GM23248 (cell line): ENCODE measurements around the gene SUMO1. TPM values are rescaled to one million over a fixed set of nuclear protein-coding genes. Genes with fewer than 3 reads are reported as not detected.

Source experiments
- DNase-seq: peaks from one replicate; pipeline ENCODE4 v3.0.0-alpha.2; 2015
- H2AFZ ChIP-seq: fragments of 200-600 bp; sonication (generic); 2 replicates; pipeline ENCODE4 v1.6.1; 2016; ENCODE audit warnings: antibody characterized with exemption
- H3F3A ChIP-seq: fragments of 200-600 bp; sonication (generic); 2 replicates; pipeline ENCODE4 v1.6.1; 2016; ENCODE audit warnings: mild to moderate bottlenecking, antibody characterized with exemption, mixed run types; ENCODE audit not compliant: insufficient read depth
- H3K27ac ChIP-seq: fragments of 200-600 bp; sonication (generic); 2 replicates; pipeline ENCODE4 v1.5.1; 2016; ENCODE audit warnings: mild to moderate bottlenecking
- H3K27me3 ChIP-seq: fragments of 200-600 bp; sonication (generic); replicated peaks from 2 replicates; pipeline ENCODE4 v1.6.1; 2016; ENCODE audit warnings: mild to moderate bottlenecking; ENCODE audit not compliant: insufficient read depth
- H3K36me3 ChIP-seq: fragments of 200-600 bp; sonication (generic); 2 replicates; pipeline ENCODE4 v1.6.1; 2016; ENCODE audit warnings: low read depth, mild to moderate bottlenecking
- H3K4me1 ChIP-seq: fragments of 200-600 bp; sonication (generic); 2 replicates; pipeline ENCODE4 v1.6.1; 2016; ENCODE audit warnings: mild to moderate bottlenecking; ENCODE audit not compliant: insufficient read depth
- H3K4me2 ChIP-seq: fragments of 200-600 bp; sonication (generic); one replicate; pipeline ENCODE4 v1.6.1; 2016; ENCODE audit warnings: mild to moderate bottlenecking; ENCODE audit not compliant: unreplicated experiment
- H3K4me3 ChIP-seq: fragments of 200-600 bp; sonication (generic); 2 replicates; pipeline ENCODE4 v1.5.1; 2016; ENCODE audit warnings: mild to moderate bottlenecking
- H3K79me2 ChIP-seq: fragments of 200-600 bp; sonication (generic); 2 replicates; pipeline ENCODE4 v1.6.1; 2016; ENCODE audit warnings: mild to moderate bottlenecking; ENCODE audit not compliant: insufficient read depth
- H3K9ac ChIP-seq: fragments of 200-600 bp; sonication (generic); 2 replicates; pipeline ENCODE4 v1.6.1; 2016; ENCODE audit warnings: mild to moderate bottlenecking
- H3K9me2 ChIP-seq: fragments of 200-600 bp; sonication (generic); 2 replicates; pipeline ENCODE4 v1.6.1; 2016; ENCODE audit warnings: mixed run types, mild to moderate bottlenecking, moderate library complexity; ENCODE audit not compliant: insufficient read depth
- H3K9me3 ChIP-seq: fragments of 200-600 bp; sonication (generic); one replicate; pipeline ENCODE4 v1.6.1; 2017; ENCODE audit warnings: low read depth
- H4K20me1 ChIP-seq: fragments of 200-600 bp; sonication (generic); 2 replicates; pipeline ENCODE4 v1.6.0; 2016; ENCODE audit not compliant: insufficient read depth
- EZH2 ChIP-seq: fragments of 200-600 bp; sonication (generic); IDR thresholded peaks from 2 replicates; pipeline ENCODE4 v1.6.1; 2018; ENCODE audit warnings: antibody characterized with exemption, mild to moderate bottlenecking; ENCODE audit not compliant: insufficient read depth, poor library complexity, severe bottlenecking
- EZH2phosphoT487 ChIP-seq: fragments of 200-600 bp; sonication (generic); IDR thresholded peaks from 2 replicates; pipeline ENCODE4 v1.6.1; 2018; ENCODE audit warnings: antibody characterized with exemption, moderate library complexity, mild to moderate bottlenecking, low read depth; ENCODE audit not compliant: insufficient read depth
- WGBS, 2 experiments: methylation state at CpG; one replicate each; pipeline ENCODE4 v1.1.6; 2015 to 2017; ENCODE audit warnings: low lambda C conversion rate in 2 of 2, low coverage in 1 of 2; ENCODE audit errors: missing lambda C conversion rate in 2 of 2; 5-methylcytosine and 5-hydroxymethylcytosine counted together
- in situ Hi-C: fragments of 300-500 bp; cut with MboI; formaldehyde crosslinking; loops from 2 replicates; pipeline ENCODE4 v1.15.0; 2020
- polyA plus RNA-seq: library from polyadenylated mRNA; unstranded; fragments of >200 nt; fragmentation: Nextera tagmentation; extraction: Ambion mirVana; gene quantifications from 2 replicates; pipeline ENCODE4 v1.2.1, GENCODE V29; 2016
- small RNA-seq: library from RNA; depleted of rRNA; stranded (forward); fragments of <200 nt; gene quantifications from one replicate; pipeline ENCODE3, GENCODE V24; 2014; ENCODE audit warnings: low read depth, low replicate concordance
- total RNA-seq: library from RNA; depleted of rRNA; stranded (reverse); fragments of >200 nt; shearing (Covaris generic); gene quantifications from 2 replicates; pipeline ENCODE4 v1.2.3, GENCODE V29; 2014; rRNA removed

Gene SUMO1
- total and polyA plus RNA-seq, 2 experiments from 2014 or later = 157 to 242 TPM

- no peak overlapping the region for H3K27ac ChIP-seq
- H4K20me1 ChIP-seq = no peaks in the 10 kb centered on the region
- H2AFZ ChIP-seq = no peak overlapping the region
- no peak for DNase-seq
- no peak overlapping the region for H3K9ac ChIP-seq
- no peaks in the 10 kb centered on the region for H3K36me3 ChIP-seq
- no peak overlapping the region for H3K4me3 ChIP-seq
- 77 to 78% methylated on average over 8 of the region's 8 CpGs for WGBS, 2 experiments
- H3K4me2 ChIP-seq = no peak overlapping the region
- no peaks in the 10 kb centered on the region for H3K9me2 ChIP-seq
- no peaks in the 10 kb centered on the region for H3K9me3 ChIP-seq
- H3K27me3 ChIP-seq = no peaks in the 10 kb centered on the region
- no peaks in the 10 kb centered on the region; the same call in 1 of the 2 replicates for H3K4me1 ChIP-seq
- no peak for TF ChIP-seq EZH2
- no peak for TF ChIP-seq EZH2phosphoT487
- H3K79me2 ChIP-seq = no peaks in the 10 kb centered on the region
- 0 out of 2 replicates have a peak, but pooled peaks cover 8% of the 10 kb centered on the region for H3F3A ChIP-seq
- in situ Hi-C loops = no loop called here
Measured at GRCh38 chr2:202161151-202161835, 77.1 kb downstream of the SUMO1 start.

- H3F3A ChIP-seq = 0 out of 2 replicates have a peak, but pooled peaks cover 8% of the 10 kb centered on the region
- TF ChIP-seq EZH2phosphoT487 = no peak
- no peak overlapping the region for H3K27ac ChIP-seq
- no peak overlapping the region for H2AFZ ChIP-seq
- H3K9ac ChIP-seq = no peak overlapping the region
- H3K4me1 ChIP-seq = peaks cover 1% of the 10 kb centered on the region
- peak; percentile 43 for DNase-seq
- H3K4me3 ChIP-seq = no peak overlapping the region
- H3K27me3 ChIP-seq = no peaks in the 10 kb centered on the region
- H3K79me2 ChIP-seq = no peaks in the 10 kb centered on the region
- H3K9me2 ChIP-seq = no peaks in the 10 kb centered on the region
- H3K4me2 ChIP-seq = no peak overlapping the region
- no peaks in the 10 kb centered on the region for H3K36me3 ChIP-seq
- in situ Hi-C loops = no loop called here
- no peaks in the 10 kb centered on the region for H4K20me1 ChIP-seq
- WGBS, 2 experiments = 58 to 61% methylated on average over 5 of the region's 5 CpGs
- no peaks in the 10 kb centered on the region for H3K9me3 ChIP-seq
Measured at GRCh38 chr2:202158796-202159195, 79.6 kb downstream of the SUMO1 start.

- in situ Hi-C loops = no loop called here
Measured at GRCh38 chr2:202157211-202157990, 81.0 kb downstream of the SUMO1 start.

More at GRCh38 chr2:202157211-202157990, 81.0 kb downstream of the SUMO1 start:
- Histone ChIP-seq H3K9me2 (no peaks in the 10 kb centered on the region), H3K27me3 (no peaks in the 10 kb centered on the region), H3F3A (peaks cover 16% of the 10 kb centered on the region), H3K9me3 (no peaks in the 10 kb centered on the region), H3K4me2 (no peak overlapping the region), H3K79me2 (no peaks in the 10 kb centered on the region), H3K27ac (no peak overlapping the region), H4K20me1 (no peaks in the 10 kb centered on the region), H3K4me1 (peaks cover 13% of the 10 kb centered on the region), H3K4me3 (no peak overlapping the region), H3K36me3 (no peaks in the 10 kb centered on the region), H3K9ac (no peak overlapping the region), H2AFZ (no peak overlapping the region)
- DNase-seq = no peak
- TF ChIP-seq EZH2 (no peak), EZH2phosphoT487 (no peak)
- WGBS, 2 experiments = 76 to 81% methylated on average over 4 of the region's 4 CpGs

Small RNAs within 50 kb of the gene (small RNA-seq; reads per million reads assigned to genes)
- gene AC079354.2 (not detected), gene RF00575 (not detected), gene SNORD70 (8.2 reads per million, percentile 83 among the genes with 10 or more reads in this experiment)

Other genes with a start within 250 kb of the SUMO1 start
- 53.7 and 56.4 TPM in 2 replicates for gene FZD7, start 204.7 kb downstream of the SUMO1 start, total RNA-seq
- gene FZD7, start 204.7 kb downstream of the SUMO1 start, polyA plus RNA-seq = 19.3 and 19.4 TPM in 2 replicates
- gene KIAA2012, start 165.3 kb downstream of the SUMO1 start, total RNA-seq = not detected in 2 replicates
- 0.13 and 0.18 TPM in 2 replicates for gene KIAA2012, start 165.3 kb downstream of the SUMO1 start, polyA plus RNA-seq
- gene NOP58, start 27.2 kb upstream of the SUMO1 start, total RNA-seq = 49.3 and 101 TPM in 2 replicates
- gene NOP58, start 27.2 kb upstream of the SUMO1 start, polyA plus RNA-seq = 66.8 and 68.1 TPM in 2 replicates
- gene BMPR2, start 137.7 kb upstream of the SUMO1 start, total RNA-seq = 29.7 and 31.3 TPM in 2 replicates
- gene BMPR2, start 137.7 kb upstream of the SUMO1 start, polyA plus RNA-seq = 17.5 and 17.8 TPM in 2 replicates